ELR (cell line): ENCODE measurements around the gene PIGN.

Experiments
- DNase-seq: peaks from one replicate; pipeline ENCODE4 v3.0.0-alpha.2; 2015; ENCODE audit warnings: low read depth

PIGN gene

GRCh38 chr18:62109676-62110075, 77.2 kb downstream of the PIGN start:
- DNase-seq, result no peak

- DNase-seq, result no peak
Measured at GRCh38 chr18:62107881-62108280, 79.0 kb downstream of the PIGN start.

GRCh38 chr18:62106271-62106670, 80.6 kb downstream of the PIGN start:
- peak; percentile 6 for DNase-seq

GRCh38 chr18:62105376-62105775, 81.5 kb downstream of the PIGN start:
- no peak for DNase-seq

GRCh38 chr18:62102221-62102620, 84.6 kb downstream of the PIGN start:
- DNase-seq, result no peak

GRCh38 chr18:62101321-62101721, 85.5 kb downstream of the PIGN start:
- no peak for DNase-seq

GRCh38 chr18:62098960-62099359, 87.9 kb downstream of the PIGN start:
- DNase-seq, result no peak

GRCh38 chr18:62097698-62098097, 89.2 kb downstream of the PIGN start:
- no peak for DNase-seq

GRCh38 chr18:62091487-62092120, 95.3 kb downstream of the PIGN start:
- no peak for DNase-seq

- no peak for DNase-seq
Measured at GRCh38 chr18:62089174-62089573, 97.7 kb downstream of the PIGN start.

- peak; percentile 6 for DNase-seq
Measured at GRCh38 chr18:62088156-62088555, 98.7 kb downstream of the PIGN start.

- DNase-seq, result peak; percentile 53
Measured at GRCh38 chr18:62085756-62086155, 101.1 kb downstream of the PIGN start.

- no peak for DNase-seq
Measured at GRCh38 chr18:62081761-62082294, 105.0 kb downstream of the PIGN start.

GRCh38 chr18:62081248-62081647, 105.6 kb downstream of the PIGN start:
- DNase-seq, result no peak

- DNase-seq, result no peak
Measured at GRCh38 chr18:62080172-62080900, 106.5 kb downstream of the PIGN start.

- no peak for DNase-seq
Measured at GRCh38 chr18:62073461-62074281, 113.2 kb downstream of the PIGN start.

GRCh38 chr18:62072370-62072769, 114.5 kb downstream of the PIGN start:
- no peak for DNase-seq

GRCh38 chr18:62071071-62071470, 115.8 kb downstream of the PIGN start:
- no peak for DNase-seq

GRCh38 chr18:62070302-62070701, 116.6 kb downstream of the PIGN start:
- no peak for DNase-seq

- DNase-seq, result no peak
Measured at GRCh38 chr18:62069556-62069955, 117.3 kb downstream of the PIGN start.

- no peak for DNase-seq
Measured at GRCh38 chr18:62066102-62066818, 120.6 kb downstream of the PIGN start.

- no peak for DNase-seq
Measured at GRCh38 chr18:62064361-62064760, 122.5 kb downstream of the PIGN start.
